ENCODE results near the gene MEGF11. TPM values are rescaled to one million over a fixed set of nuclear protein-coding genes. Genes with fewer than 3 reads are reported as not detected.

Gene MEGF11
- polyA plus RNA-seq, 3 donors, result not detected

DNA sequence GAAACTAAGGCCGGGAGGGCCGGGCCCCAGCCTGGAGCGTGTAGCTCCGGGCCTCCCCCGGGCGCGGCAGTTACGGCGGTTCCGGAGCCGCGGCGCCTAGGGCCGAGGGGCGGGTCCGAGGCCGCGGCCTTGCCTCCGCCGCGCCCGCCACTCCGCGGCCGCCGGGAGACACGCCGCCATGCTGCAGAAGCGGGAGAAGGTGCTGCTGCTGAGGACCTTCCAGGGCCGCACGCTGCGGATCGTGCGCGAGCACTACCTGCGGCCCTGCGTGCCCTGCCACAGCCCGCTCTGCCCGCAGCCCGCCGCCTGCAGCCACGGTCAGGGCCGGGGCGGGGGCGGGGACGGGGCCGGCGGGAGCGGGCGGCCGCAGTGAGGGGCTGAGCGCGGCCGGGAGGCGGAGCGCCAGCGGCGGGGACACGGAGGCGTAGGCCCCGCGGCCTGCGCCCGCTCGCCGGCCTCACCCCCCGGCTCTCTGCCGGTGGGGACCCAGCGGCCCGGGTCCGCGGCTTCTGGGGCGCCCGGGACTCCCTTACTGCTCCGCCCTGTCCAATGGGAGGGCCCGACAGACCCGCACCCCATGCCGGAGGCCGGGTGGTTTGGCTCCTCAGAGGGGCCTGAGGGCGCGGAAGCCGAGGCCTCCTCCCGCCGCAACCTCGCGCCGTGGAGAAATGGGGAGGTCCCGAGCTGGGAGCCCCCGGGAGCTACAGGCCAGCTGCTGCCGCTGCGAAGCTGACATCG is 40.0 kb upstream of the MEGF11 start, which contains the start of gene DIS3L:
Gene DIS3L (plus strand): TSS at position 150 of the 738 bp plus-strand sequence. CDS start 29 bp downstream, at position 179.
- DNase-seq, result peak; percentile 26 to 40 (median 29)
- peaks cover 18 to 28% of the 10 kb centered on the region in 2 donors for H3K4me1 ChIP-seq (ENCODE audit: control insufficient read depth in 1 of 2, insufficient read depth in 2 of 2, low read length in 2 of 2)
- H3K27me3 Mint-ChIP-seq (ENCODE audit: low read depth in 3 of 3), result peaks cover 0 to 3% (median 2%) of the 10 kb centered on the region in 3 donors
- peak within 1 kb of the TSS; percentile 74 to 86 for H3K27ac ChIP-seq (ENCODE audit: low read depth in 1 of 2, low read length in 2 of 2)
- TF ChIP-seq, protein P1, sequence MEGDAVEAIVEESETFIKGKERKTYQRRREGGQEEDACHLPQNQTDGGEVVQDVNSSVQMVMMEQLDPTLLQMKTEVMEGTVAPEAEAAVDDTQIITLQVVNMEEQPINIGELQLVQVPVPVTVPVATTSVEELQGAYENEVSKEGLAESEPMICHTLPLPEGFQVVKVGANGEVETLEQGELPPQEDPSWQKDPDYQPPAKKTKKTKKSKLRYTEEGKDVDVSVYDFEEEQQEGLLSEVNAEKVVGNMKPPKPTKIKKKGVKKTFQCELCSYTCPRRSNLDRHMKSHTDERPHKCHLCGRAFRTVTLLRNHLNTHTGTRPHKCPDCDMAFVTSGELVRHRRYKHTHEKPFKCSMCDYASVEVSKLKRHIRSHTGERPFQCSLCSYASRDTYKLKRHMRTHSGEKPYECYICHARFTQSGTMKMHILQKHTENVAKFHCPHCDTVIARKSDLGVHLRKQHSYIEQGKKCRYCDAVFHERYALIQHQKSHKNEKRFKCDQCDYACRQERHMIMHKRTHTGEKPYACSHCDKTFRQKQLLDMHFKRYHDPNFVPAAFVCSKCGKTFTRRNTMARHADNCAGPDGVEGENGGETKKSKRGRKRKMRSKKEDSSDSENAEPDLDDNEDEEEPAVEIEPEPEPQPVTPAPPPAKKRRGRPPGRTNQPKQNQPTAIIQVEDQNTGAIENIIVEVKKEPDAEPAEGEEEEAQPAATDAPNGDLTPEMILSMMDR (IDR thresholded peaks at IDR 0.05), result no peak
- intact Hi-C loops (cut with micrococcal nuclease), result no loop called here
- peaks cover 29% of the 10 kb centered on the region for H3K4me1 Mint-ChIP-seq
- peaks cover 5 to 8% of the 10 kb centered on the region in 2 donors for H3K36me3 Mint-ChIP-seq
- H3K9me3 Mint-ChIP-seq, result no peaks in the 10 kb centered on the region
- H3K9me3 ChIP-seq (replicated peaks in 1 of 2; ENCODE audit: control insufficient read depth in 1 of 2, insufficient read depth in 1 of 2, low read length in 2 of 2), result no peaks in the 10 kb centered on the region
- H2AFZ ChIP-seq (ENCODE audit: insufficient read depth, low read depth, low read length, poor library complexity, severe bottlenecking), result peak within 1 kb of the TSS; percentile 91
- peak within 1 kb of the TSS; percentile 82 to 90 for H3K4me3 Mint-ChIP-seq
- H3K27me3 ChIP-seq (ENCODE audit: control insufficient read depth in 2 of 2, insufficient read depth in 2 of 2, low read length in 2 of 2), result no peaks in the 10 kb centered on the region
- under 1% methylated on average over 92 of the region's 92 CpGs for WGBS (ENCODE audit: insufficient coverage)
- peak within 1 kb of the TSS; percentile 86 for H3K4me2 ChIP-seq (replicated peaks; ENCODE audit: extremely low read depth, low read length, poor library complexity, severe bottlenecking)
- H3K36me3 ChIP-seq (replicated peaks in 1 of 2; ENCODE audit: control insufficient read depth in 1 of 2, insufficient read depth in 2 of 2, low read length in 2 of 2), result peaks cover 7 to 11% of the 10 kb centered on the region in 2 donors
- peak within 1 kb of the TSS; percentile 59 to 80 (median 73) for H3K4me3 ChIP-seq (replicated peaks in 1 of 3; ENCODE audit: low read depth in 2 of 3, low read length in 3 of 3)
- H3K27ac Mint-ChIP-seq, result peak within 1 kb of the TSS; percentile 69 to 84 (median 81)
- peaks cover 38% of the 10 kb centered on the region for H3K79me2 ChIP-seq (ENCODE audit: insufficient read depth, low read length)
- peak within 1 kb of the TSS; percentile 80 for H3K9ac ChIP-seq (ENCODE audit: insufficient read depth, low read length, poor library complexity, severe bottlenecking)
- H4K20me1 ChIP-seq (ENCODE audit: insufficient read depth, low read length), result no peaks in the 10 kb centered on the region

- H3K9ac ChIP-seq (ENCODE audit: insufficient read depth, low read length, poor library complexity, severe bottlenecking), result peak overlapping the region; percentile 80
Measured at GRCh38 chr15:66292571-66293418, 39.2 kb upstream of the MEGF11 start.

More at GRCh38 chr15:66292571-66293418, 39.2 kb upstream of the MEGF11 start:
- intact Hi-C loops (cut with micrococcal nuclease), result no loop called here
- 0% methylated on average over 10 of the region's 22 CpGs for WGBS (ENCODE audit: insufficient coverage)
- Histone ChIP-seq H2AFZ (ENCODE audit: insufficient read depth, low read depth, low read length, poor library complexity, severe bottlenecking) (peak overlapping the region; percentile 91), H3K79me2 (ENCODE audit: insufficient read depth, low read length) (peaks cover 31% of the 10 kb centered on the region), H3K27me3 (ENCODE audit: control insufficient read depth in 2 of 2, insufficient read depth in 2 of 2, low read length in 2 of 2) (no peaks in the 10 kb centered on the region), H3K27ac (ENCODE audit: low read depth in 1 of 2, low read length in 2 of 2) (peak overlapping the region; percentile 63 to 86), H3K36me3 (replicated peaks in 1 of 2; ENCODE audit: control insufficient read depth in 1 of 2, insufficient read depth in 2 of 2, low read length in 2 of 2) (peaks cover 2 to 3% of the 10 kb centered on the region in 2 donors), H3K4me1 (ENCODE audit: control insufficient read depth in 1 of 2, insufficient read depth in 2 of 2, low read length in 2 of 2) (peaks cover 18 to 28% of the 10 kb centered on the region in 2 donors), H3K4me3 (replicated peaks in 1 of 3; ENCODE audit: low read depth in 2 of 3, low read length in 3 of 3) (peak overlapping the region; percentile 59 to 80 (median 73)), H3K4me2 (replicated peaks; ENCODE audit: extremely low read depth, low read length, poor library complexity, severe bottlenecking) (peak overlapping the region; percentile 86), H4K20me1 (ENCODE audit: insufficient read depth, low read length) (no peaks in the 10 kb centered on the region), H3K9me3 (replicated peaks in 1 of 2; ENCODE audit: control insufficient read depth in 1 of 2, insufficient read depth in 1 of 2, low read length in 2 of 2) (no peaks in the 10 kb centered on the region)
- H3K4me3 Mint-ChIP-seq, result peak overlapping the region; percentile 80 to 89
- peaks cover 0 to 3% (median 2%) of the 10 kb centered on the region in 3 donors for H3K27me3 Mint-ChIP-seq (ENCODE audit: low read depth in 3 of 3)
- peak overlapping the region; percentile 46 to 84 (median 71) for H3K27ac Mint-ChIP-seq
- H3K36me3 Mint-ChIP-seq, result peaks cover 3 to 7% of the 10 kb centered on the region in 2 donors
- no peak for DNase-seq
- H3K9me3 Mint-ChIP-seq, result no peaks in the 10 kb centered on the region
- peaks cover 29% of the 10 kb centered on the region for H3K4me1 Mint-ChIP-seq
- TF ChIP-seq, protein P1 (IDR thresholded peaks at IDR 0.05), result no peak
